A549 (cell line): ENCODE data around the gene CWC22. TPM values are rescaled to one million over a fixed set of nuclear protein-coding genes. Genes with fewer than 3 reads are reported as not detected.

Experiments
- ATAC-seq, 2 experiments: fragments of 200-7000 bp in 1 of 2; fragments of >200 bp in 1 of 2; cut with Nextera tagmentation in 1 of 2; cut with Tn5 transposase in 1 of 2; 3 replicates each; pipeline versions ENCODE4 v1.8.0 to v1.9.1; 2018 to 2020; ENCODE audit warnings: mild to moderate bottlenecking in 1 of 2, moderate library complexity in 1 of 2
- CTCF ChIA-PET: fragments of 300-600 bp; sonication (Branson Sonifier 250); formaldehyde crosslinking; extraction: SDS; loops from one replicate; lab custom pipeline; 2021; ENCODE audit warnings: antibody characterized with exemption, inconsistent platforms; lab: Yijun Ruan, JAX
- POLR2A ChIA-PET: fragments of 350-600 bp; formaldehyde crosslinking; extraction: SDS; loops from one replicate; lab custom pipeline; 2021; ENCODE audit warnings: antibody characterized with exemption, inconsistent platforms; lab: Yijun Ruan, JAX
- DNase-seq, 2 experiments: peaks; one replicate each; pipeline versions ENCODE4 v3.0.0 to v3.0.0-alpha.2; 2011 to 2016; ENCODE audit warnings: low read depth in 1 of 2, low spot score in 1 of 2
- FAIRE-seq: peaks from 2 replicates; lab custom pipeline; 2011; peaks lifted over from hg19 to GRCh38; lab: Jason Lieb, UNC
- H3K27ac ChIP-seq, 2 experiments: fragments of >200 bp; sonication (Bioruptor Twin); formaldehyde crosslinking; 3 replicates each; pipeline ENCODE4 v1.5.1; 2016 to 2017
- H3K4me1 ChIP-seq: fragments of >200 bp; sonication (Bioruptor Twin); formaldehyde crosslinking; 3 replicates; pipeline ENCODE4 v1.6.1; 2016
- H3K4me2 ChIP-seq: fragments of >200 bp; sonication (Bioruptor Twin); formaldehyde crosslinking; 3 replicates; pipeline ENCODE4 v1.6.1; 2016
- H3K4me3 ChIP-seq: fragments of >200 bp; sonication (Bioruptor Twin); formaldehyde crosslinking; 3 replicates; pipeline ENCODE4 v1.5.1; 2016
- H3K9me3 ChIP-seq: fragments of >200 bp; sonication (Bioruptor Twin); formaldehyde crosslinking; 3 replicates; pipeline ENCODE4 v1.6.1; 2016
- CBX8 ChIP-seq: fragments of 200-600 bp; sonication (generic); IDR thresholded peaks from 2 replicates; pipeline ENCODE4 v1.6.1; 2016
- CEBPB ChIP-seq, 2 experiments: fragments of >200 bp in 1 of 2; sonication (Bioruptor Twin) in 1 of 2; formaldehyde crosslinking in 1 of 2; IDR thresholded peaks; 2 replicates each; pipeline ENCODE4 v1.6.1; 2012 to 2016
- CHD2 ChIP-seq: fragments of 150-350 bp; IDR thresholded peaks from 2 replicates; pipeline ENCODE4 v1.6.1; 2014; ENCODE audit warnings: low read length; ENCODE audit not compliant: partially characterized antibody
- CHD4 ChIP-seq: fragments of 200-600 bp; sonication (generic); IDR thresholded peaks from 2 replicates; pipeline ENCODE4 v1.6.1; 2016; ENCODE audit warnings: antibody characterized with exemption, mild to moderate bottlenecking, borderline replicate concordance
- EHF ChIP-seq: fragments of 250-450 bp; sonication (Bioruptor Pico); IDR thresholded peaks from 2 replicates; pipeline ENCODE4 v1.5.0; 2020; ENCODE audit warnings: mild to moderate bottlenecking
- EHMT2 ChIP-seq: fragments of 200-600 bp; sonication (generic); IDR thresholded peaks from 2 replicates; pipeline ENCODE4 v1.6.1; 2016; ENCODE audit warnings: antibody characterized with exemption, low read depth, mild to moderate bottlenecking, moderate library complexity
- ESRRA ChIP-seq: fragments of 150-350 bp; IDR thresholded peaks from 2 replicates; pipeline ENCODE4 v1.6.1; 2014; ENCODE audit warnings: mild to moderate bottlenecking, low read length, borderline replicate concordance
- FOSB ChIP-seq: fragments of 250-450 bp; sonication (Bioruptor Pico); IDR thresholded peaks from 2 replicates; pipeline ENCODE4 v1.5.0; 2020; ENCODE audit warnings: mild to moderate bottlenecking, moderate library complexity
- FOXS1 ChIP-seq: fragments of 250-450 bp; sonication (Bioruptor Pico); IDR thresholded peaks from 2 replicates; pipeline ENCODE4 v1.5.0; 2020; ENCODE audit warnings: mild to moderate bottlenecking, moderate library complexity
- GATA3 ChIP-seq: IDR thresholded peaks from 2 replicates; pipeline ENCODE4 v1.6.1; 2012; ENCODE audit warnings: borderline replicate concordance
- HOXA7 ChIP-seq: fragments of 250-450 bp; sonication (Bioruptor Pico); IDR thresholded peaks from 2 replicates; pipeline ENCODE4 v1.5.0; 2020; ENCODE audit warnings: mild to moderate bottlenecking, moderate library complexity
- JUN ChIP-seq, 2 experiments: fragments of >200 bp; sonication (Bioruptor Twin); formaldehyde crosslinking; IDR thresholded peaks; 2 replicates in 1 of 2; 3 replicates in 1 of 2; pipeline ENCODE4 v1.6.1; 2016 to 2017
- JUNB ChIP-seq: fragments of >200 bp; sonication (Bioruptor Twin); formaldehyde crosslinking; IDR thresholded peaks from 2 replicates; pipeline ENCODE4 v1.6.1; 2016
- MAFK ChIP-seq: fragments of 450-650 bp; IDR thresholded peaks from 2 replicates; pipeline ENCODE4 v1.6.1; 2014; ENCODE audit not compliant: partially characterized antibody
- MAZ ChIP-seq: fragments of 150-350 bp; IDR thresholded peaks from 2 replicates; pipeline ENCODE4 v1.6.1; 2014; ENCODE audit warnings: antibody characterized with exemption, low read depth, low read length, borderline replicate concordance
- NFE2L2 ChIP-seq: fragments of 150-350 bp; conservative IDR thresholded peaks from 2 replicates; pipeline ENCODE4 v1.6.1; 2014; ENCODE audit warnings: low read length
- RAD21 ChIP-seq, 2 experiments: fragments of >200 bp in 1 of 2; sonication (Bioruptor Twin) in 1 of 2; formaldehyde crosslinking in 1 of 2; IDR thresholded peaks in 1 of 2; conservative IDR thresholded peaks in 1 of 2; 2 replicates in 1 of 2; 3 replicates in 1 of 2; pipeline ENCODE4 v1.6.1; 2012 to 2018; ENCODE audit warnings: inconsistent platforms in 1 of 2
- RFX5 ChIP-seq: fragments of 450-650 bp; IDR thresholded peaks from 2 replicates; pipeline ENCODE4 v1.7.1; 2014; ENCODE audit warnings: antibody characterized with exemption, mild to moderate bottlenecking, moderate library complexity
- SMC3 ChIP-seq: fragments of >200 bp; sonication (Bioruptor Twin); formaldehyde crosslinking; IDR thresholded peaks from 3 replicates; pipeline ENCODE4 v1.6.1; 2018; ENCODE audit warnings: inconsistent platforms
- ZSCAN20 ChIP-seq: fragments of 250-450 bp; sonication (Bioruptor Pico); IDR thresholded peaks from 2 replicates; pipeline ENCODE4 v1.8.0; 2022; ENCODE audit warnings: mild to moderate bottlenecking, moderate library complexity
- WGBS: methylation state at CpG from one replicate; pipeline ENCODE4 v1.1.6; 2017; ENCODE audit errors: missing lambda C conversion rate; 5-methylcytosine and 5-hydroxymethylcytosine counted together
- polyA plus RNA-seq, 4 experiments: library from polyadenylated mRNA; depleted of rRNA in 3 of 4; stranded (reverse); fragments of >200 nt; fragmentation: RNase III in 1 of 4; extraction: RNeasy Plus Mini Kit Qiagen cat#74134 plus additional on column Dnase treatment in 1 of 4; gene quantifications; 2 replicates in 3 of 4; 3 replicates in 1 of 4; pipeline ENCODE4 v1.2.3, GENCODE V29; 2011 to 2017
- TF ChIP-seq, protein P1 (sequence below): fragments of >200 bp; sonication (Bioruptor Twin); formaldehyde crosslinking; IDR thresholded peaks from 3 replicates; pipeline ENCODE4 v1.5.1; 2016
- TF ChIP-seq, protein P2 (sequence below): fragments of 150-350 bp; IDR thresholded peaks from 2 replicates; pipeline ENCODE4 v1.6.1; 2014; ENCODE audit warnings: low read depth, mild to moderate bottlenecking, low read length

CWC22 gene
- polyA plus RNA-seq, 2 of the 4 experiments (the other 2 are of a cell fraction) = 7.5 to 14.8 TPM

DNA sequence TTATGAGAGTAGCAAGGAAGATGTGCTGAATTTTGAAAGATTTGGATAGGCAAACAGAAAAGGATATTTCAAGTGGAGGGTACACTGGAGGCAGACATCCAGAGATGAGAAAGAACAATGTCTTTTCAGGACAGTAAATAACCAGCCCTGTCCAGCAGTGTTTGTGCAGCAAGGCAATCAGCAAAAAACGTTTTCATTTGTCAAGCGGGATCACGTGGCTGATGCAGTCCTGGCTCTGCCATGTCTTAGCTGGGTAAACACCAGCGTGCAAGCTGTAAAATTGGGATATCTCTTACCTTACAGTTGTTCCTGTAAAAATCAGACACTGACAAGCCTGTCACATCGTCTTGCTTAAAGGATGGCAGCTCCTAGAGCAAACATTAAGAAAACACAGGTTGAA, 67.8 kb downstream of the CWC22 start:
- Histone ChIP-seq H3K4me2 (no peak overlapping the region), H3K9me3 (no peaks in the 10 kb centered on the region), H3K27ac (no peak overlapping the region), H3K4me1 (no peaks in the 10 kb centered on the region), H3K4me3 (no peak overlapping the region)
- no peak for TF ChIP-seq HOXA7 (CRISPR knock-in tag)
- TF ChIP-seq NFE2L2 = no peak
- no peak for TF ChIP-seq FOSB
- TF ChIP-seq EHMT2 = no peak
- no peak for TF ChIP-seq CHD2
- no peak for TF ChIP-seq FOXS1 (CRISPR knock-in tag)
- TF ChIP-seq CEBPB (IDR thresholded peaks at IDR 0.05) = no peak
- no peak for TF ChIP-seq CHD4
- no peak for TF ChIP-seq ESRRA
- TF ChIP-seq JUNB = no peak
- no peak for TF ChIP-seq EHF
- TF ChIP-seq MAZ = no peak
- ChIA-PET CTCF (interaction anchor here (1.4 kb wide), 1 partner anchor 8 kb away, joined by 3 read pairs; no protein-coding TSS in a partner anchor), POLR2A (no interaction called here)
- peak in 1 of 2 experiments; percentile 37; a peak in 1 of 6 replicates for ATAC-seq
- FAIRE-seq = no peak
- no peak for DNase-seq
- 45% methylated on average over 5 of the region's 5 CpGs for WGBS

DNA sequence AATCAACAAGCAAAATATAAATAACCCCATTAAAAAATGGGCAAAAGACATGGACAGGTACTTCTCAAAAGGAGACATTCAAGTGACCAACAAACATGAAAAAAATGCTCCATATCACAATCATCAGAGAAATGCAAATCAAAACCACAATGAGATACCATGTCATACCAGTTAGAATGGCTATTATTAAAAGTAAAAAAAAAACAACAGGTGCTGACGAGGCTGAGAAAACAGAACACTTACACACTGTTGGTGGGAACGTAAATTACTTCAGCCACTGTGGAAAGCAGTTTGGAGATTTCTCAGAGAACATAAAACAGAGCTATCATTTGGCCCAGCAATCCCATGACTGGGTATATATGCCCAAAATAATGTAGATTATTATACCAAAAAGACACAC, 69.1 kb downstream of the CWC22 start:
- Histone ChIP-seq H3K9me3 (no peaks in the 10 kb centered on the region), H3K4me2 (no peak overlapping the region), H3K4me3 (no peak overlapping the region)
- FAIRE-seq (no peak), ATAC-seq (no peak)
- TF ChIP-seq CHD2 (no peak), MAZ (no peak), GATA3 (no peak), ZSCAN20 (no peak)
- TF ChIP-seq, all 56 proteins: peak for 0
- no peaks in the 10 kb centered on the region for H3K4me1 ChIP-seq
- ChIA-PET POLR2A (no interaction called here), CTCF (interaction anchor here (0.7 to 1.4 kb wide), 2 partner anchors 9 to 1163 kb away, joined by 3 read pairs; no protein-coding TSS in a partner anchor)
- 45% methylated on average over 2 of the region's 2 CpGs for WGBS
- no peak for DNase-seq
- H3K27ac ChIP-seq = no peak overlapping the region

DNA sequence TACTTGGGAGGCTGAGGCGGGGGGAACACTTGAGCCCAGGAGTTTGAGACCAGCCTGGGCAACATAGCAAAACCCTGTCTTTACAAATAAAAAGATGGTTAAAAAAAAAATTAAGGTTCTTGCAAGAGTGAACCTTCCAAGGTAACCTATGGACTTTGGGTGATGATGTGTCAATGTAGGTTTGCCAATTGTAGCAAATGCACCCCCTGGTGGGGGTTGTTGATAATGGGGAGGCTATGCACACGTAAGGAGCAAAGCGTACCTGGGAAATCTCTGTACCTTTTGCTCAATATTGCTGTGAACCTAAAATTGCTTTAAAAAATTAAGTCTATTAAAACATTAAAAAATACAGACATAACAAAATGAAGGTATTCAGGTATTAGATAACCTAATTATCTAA, 70.4 kb downstream of the CWC22 start:
- no peak for FAIRE-seq
- TF ChIP-seq, protein P1, sequence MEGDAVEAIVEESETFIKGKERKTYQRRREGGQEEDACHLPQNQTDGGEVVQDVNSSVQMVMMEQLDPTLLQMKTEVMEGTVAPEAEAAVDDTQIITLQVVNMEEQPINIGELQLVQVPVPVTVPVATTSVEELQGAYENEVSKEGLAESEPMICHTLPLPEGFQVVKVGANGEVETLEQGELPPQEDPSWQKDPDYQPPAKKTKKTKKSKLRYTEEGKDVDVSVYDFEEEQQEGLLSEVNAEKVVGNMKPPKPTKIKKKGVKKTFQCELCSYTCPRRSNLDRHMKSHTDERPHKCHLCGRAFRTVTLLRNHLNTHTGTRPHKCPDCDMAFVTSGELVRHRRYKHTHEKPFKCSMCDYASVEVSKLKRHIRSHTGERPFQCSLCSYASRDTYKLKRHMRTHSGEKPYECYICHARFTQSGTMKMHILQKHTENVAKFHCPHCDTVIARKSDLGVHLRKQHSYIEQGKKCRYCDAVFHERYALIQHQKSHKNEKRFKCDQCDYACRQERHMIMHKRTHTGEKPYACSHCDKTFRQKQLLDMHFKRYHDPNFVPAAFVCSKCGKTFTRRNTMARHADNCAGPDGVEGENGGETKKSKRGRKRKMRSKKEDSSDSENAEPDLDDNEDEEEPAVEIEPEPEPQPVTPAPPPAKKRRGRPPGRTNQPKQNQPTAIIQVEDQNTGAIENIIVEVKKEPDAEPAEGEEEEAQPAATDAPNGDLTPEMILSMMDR = peak; percentile 36
- TF ChIP-seq JUN (IDR thresholded peaks at IDR 0.05) (no peak), RFX5 (no peak), RAD21 (conservative IDR thresholded peaks at IDR 0.05 in 1 of 2, IDR thresholded peaks at IDR 0.05 in 1 of 2) (peak in 1 of 2 experiments; percentile 37; a peak in 3 of 5 replicates), SMC3 (peak; percentile 22; the same call in 1 of the 3 replicates), CBX8 (no peak), MAFK (no peak)
- TF ChIP-seq, protein P2, sequence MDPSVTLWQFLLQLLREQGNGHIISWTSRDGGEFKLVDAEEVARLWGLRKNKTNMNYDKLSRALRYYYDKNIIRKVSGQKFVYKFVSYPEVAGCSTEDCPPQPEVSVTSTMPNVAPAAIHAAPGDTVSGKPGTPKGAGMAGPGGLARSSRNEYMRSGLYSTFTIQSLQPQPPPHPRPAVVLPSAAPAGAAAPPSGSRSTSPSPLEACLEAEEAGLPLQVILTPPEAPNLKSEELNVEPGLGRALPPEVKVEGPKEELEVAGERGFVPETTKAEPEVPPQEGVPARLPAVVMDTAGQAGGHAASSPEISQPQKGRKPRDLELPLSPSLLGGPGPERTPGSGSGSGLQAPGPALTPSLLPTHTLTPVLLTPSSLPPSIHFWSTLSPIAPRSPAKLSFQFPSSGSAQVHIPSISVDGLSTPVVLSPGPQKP = no peak
- H3K27ac ChIP-seq = no peak overlapping the region
- ChIA-PET CTCF (interaction anchor here (1.3 kb wide), 1 partner anchor 526 kb away, joined by 3 read pairs; no protein-coding TSS in a partner anchor), POLR2A (no interaction called here)
- no peaks in the 10 kb centered on the region for H3K9me3 ChIP-seq
- no peaks in the 10 kb centered on the region for H3K4me1 ChIP-seq
- WGBS = 81% methylated on average over 3 of the region's 3 CpGs
- H3K4me2 ChIP-seq = no peak overlapping the region
- no peak overlapping the region for H3K4me3 ChIP-seq
- peak in 1 of 2 experiments; percentile 87; a peak in 3 of 6 replicates for ATAC-seq
- peak in 1 of 2 experiments; percentile 39 for DNase-seq
